ES-I3 (cell line): ENCODE measurements around the gene RER1.

Source experiments
- H3K36me3 ChIP-seq: 2 replicates; pipeline ENCODE4 v1.6.1; 2013; ENCODE audit warnings: mild to moderate bottlenecking, low read length, control low read depth, moderate library complexity; ENCODE audit not compliant: insufficient read depth
- H3K4me1 ChIP-seq: 2 replicates; pipeline ENCODE4 v1.6.1; 2013; ENCODE audit warnings: mild to moderate bottlenecking, control low read depth, low read length; ENCODE audit not compliant: insufficient read depth
- H3K9ac ChIP-seq: 2 replicates; pipeline ENCODE4 v1.6.1; 2013; ENCODE audit warnings: low read depth, mild to moderate bottlenecking, low read length, moderate library complexity
- H3K9me3 ChIP-seq: 2 replicates; pipeline ENCODE4 v1.6.1; 2013; ENCODE audit warnings: mild to moderate bottlenecking, low read length, moderate library complexity; ENCODE audit not compliant: control insufficient read depth, insufficient read depth

RER1 gene, protein sequence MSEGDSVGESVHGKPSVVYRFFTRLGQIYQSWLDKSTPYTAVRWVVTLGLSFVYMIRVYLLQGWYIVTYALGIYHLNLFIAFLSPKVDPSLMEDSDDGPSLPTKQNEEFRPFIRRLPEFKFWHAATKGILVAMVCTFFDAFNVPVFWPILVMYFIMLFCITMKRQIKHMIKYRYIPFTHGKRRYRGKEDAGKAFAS

DNA sequence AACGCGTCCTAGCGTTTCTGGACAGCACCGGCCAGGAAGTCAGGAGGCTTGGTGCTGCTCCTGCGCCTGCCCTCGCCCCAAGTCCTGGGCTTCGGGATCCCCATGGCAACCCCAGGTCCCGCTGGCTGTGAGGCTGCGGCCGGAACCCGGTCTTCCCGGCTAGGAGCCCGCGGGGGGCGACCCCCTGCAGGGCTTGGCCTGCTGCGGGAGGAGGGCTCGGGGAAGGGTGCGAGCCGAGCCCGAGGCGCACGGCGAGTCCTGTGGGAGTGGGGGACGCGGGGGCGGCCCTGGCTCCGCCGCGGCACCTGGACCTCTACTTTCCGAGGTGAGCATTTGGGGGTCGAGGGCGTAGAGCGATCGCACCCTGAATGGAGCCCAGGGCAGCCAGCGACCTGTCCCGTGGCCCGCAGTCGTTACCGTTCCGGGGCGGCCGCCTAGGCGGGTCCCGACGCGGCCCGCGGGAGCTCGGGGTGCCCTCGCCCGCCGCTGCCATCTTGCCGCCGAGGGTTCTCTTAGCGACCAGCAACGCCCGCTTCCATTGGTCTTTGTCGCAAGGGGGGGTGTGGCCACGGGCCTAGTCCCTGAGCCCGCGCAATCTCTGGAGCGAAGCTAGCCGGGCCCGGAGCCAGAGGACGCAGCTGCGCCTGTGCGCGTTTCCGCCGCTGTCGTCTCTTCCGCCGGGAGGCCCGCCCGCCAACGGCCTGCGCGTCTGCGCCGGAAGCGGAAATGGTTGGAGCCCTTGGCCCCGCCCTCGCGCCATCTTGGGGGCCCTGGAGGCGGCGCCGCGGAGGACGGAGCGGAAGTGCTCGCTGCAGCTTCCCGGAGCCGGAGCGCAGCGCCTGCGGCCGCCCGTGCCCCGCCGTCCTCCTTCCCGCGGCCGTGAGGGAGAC, at the start of gene RER1, which contains the start of gene MORN1:
RER1 (plus strand) TSS at position 801 of the 890 bp plus-strand sequence. CDS start 3,950 bp downstream, outside the sequence.
MORN1 (minus strand) TSS at position 514 of the 890 bp plus-strand sequence; CDS start at position 493, 21 bp downstream.
- Histone ChIP-seq H3K9me3 (no peaks in the 10 kb centered on the region), H3K9ac (peak within 1 kb of the TSS; percentile 95), H3K36me3 (peaks cover 7% of the 10 kb centered on the region; the same call in 1 of the 2 replicates), H3K4me1 (peaks cover 6% of the 10 kb centered on the region; the same call in 1 of the 2 replicates)

DNA sequence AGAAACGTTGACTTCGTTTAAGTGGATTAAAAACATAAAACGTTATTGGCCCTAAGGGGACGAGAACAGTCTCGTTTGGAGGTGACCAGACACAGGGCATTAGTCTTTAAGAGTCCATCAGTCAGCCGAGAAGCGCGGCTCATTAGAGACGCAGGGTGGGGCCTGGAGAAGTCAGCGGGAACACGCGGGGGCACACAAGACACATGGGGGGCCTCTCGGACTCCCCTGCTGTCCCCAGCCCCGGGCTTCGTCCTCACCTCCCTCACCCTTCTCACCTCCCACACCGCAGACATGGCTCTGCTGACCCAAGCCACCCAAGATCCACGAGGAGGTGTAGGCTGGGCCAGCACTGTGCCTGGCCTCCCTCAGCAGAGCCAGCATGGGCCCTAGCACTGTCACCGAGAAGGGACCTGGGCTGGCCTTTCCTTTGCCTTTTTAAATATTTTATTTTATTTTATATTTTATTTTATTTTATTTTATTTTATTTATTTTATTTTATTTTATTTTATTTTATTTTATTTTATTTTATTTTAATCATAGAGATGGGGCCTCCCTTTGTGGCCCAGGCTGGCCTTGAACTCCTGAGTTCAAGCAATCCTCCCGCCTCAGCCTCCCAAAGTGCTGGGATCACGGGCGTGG, 49.1 kb upstream of the RER1 start:
- Histone ChIP-seq H3K36me3 (no peaks in the 10 kb centered on the region), H3K9me3 (no peaks in the 10 kb centered on the region), H3K4me1 (no peaks in the 10 kb centered on the region), H3K9ac (no peak overlapping the region)

DNA sequence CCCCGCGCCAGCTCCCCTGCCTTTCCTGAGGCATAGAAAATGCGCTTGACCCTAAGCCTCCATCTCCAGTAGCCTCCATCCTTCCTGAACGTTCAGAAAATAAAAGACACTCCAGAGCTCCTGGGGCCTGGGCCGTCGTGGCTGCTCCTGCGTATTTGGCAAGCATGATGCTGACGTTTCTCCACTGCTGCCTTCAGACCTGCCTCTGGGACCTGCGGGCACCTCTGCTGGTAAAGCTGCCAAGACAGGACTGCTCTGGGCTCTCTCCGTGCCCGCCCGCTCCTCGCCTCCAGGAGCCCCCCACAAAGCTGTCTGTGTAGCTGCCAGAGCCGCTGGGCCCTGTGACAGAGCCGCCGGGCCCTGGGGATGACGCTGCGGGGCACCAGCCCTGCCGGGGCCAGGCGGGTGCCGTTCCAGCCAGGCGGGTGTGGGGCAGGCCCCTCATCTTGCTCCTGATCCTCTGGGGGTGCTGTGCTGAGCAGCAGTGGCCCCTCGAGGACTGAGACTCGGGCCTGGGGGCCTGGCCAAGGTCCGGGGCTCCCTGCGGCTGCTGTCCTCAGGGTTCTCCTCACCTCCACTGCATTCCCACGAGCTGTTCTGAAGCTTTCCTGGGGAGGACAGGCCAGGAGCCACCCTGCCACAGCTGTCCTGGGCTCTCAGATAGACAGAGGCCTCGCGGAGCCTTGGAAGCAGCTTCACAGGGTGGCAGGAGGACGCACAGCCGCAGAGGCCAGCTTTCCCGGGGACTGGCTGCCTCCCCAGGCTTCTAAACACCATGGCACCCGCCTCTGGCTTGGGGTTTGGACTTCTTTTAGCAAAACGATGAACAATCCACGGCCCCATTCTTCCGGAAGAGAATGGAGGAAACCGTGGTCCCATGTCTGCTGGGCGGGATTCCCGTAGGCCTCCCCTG, 48.4 kb upstream of the RER1 start:
- Histone ChIP-seq H3K9ac (no peak overlapping the region), H3K9me3 (no peaks in the 10 kb centered on the region), H3K36me3 (no peaks in the 10 kb centered on the region), H3K4me1 (no peaks in the 10 kb centered on the region)

DNA sequence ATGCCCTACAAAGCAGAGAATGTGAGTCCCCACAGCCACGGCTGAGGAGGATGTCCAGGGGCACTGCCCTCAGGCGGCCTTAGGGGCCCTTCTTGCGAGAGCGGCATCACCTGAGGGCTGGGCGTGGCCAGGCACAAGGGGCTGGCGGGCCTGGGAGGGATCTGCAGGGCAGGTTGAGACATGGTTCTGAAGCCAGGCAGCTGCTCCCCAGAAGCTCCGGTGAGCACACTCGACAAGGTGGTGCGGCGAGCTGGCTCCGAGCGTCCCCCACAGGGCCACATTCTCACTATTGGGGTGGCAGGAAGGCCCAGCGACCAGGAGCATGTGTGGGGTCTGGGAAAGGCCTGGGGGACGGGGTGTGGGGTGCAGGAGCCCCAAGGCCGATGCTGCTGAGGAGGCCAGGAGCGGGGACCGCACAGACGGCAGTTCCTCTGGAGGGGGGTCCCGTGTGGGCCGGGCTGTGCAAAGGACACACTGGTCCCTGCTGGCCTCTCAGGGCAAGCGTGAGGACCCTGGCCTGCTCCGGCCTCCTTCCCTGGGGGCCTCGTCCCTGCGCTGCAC, 47.4 kb upstream of the RER1 start:
- H3K9me3 ChIP-seq, result no peaks in the 10 kb centered on the region
- no peaks in the 10 kb centered on the region for H3K36me3 ChIP-seq
- H3K9ac ChIP-seq, result no peak overlapping the region
- H3K4me1 ChIP-seq, result no peaks in the 10 kb centered on the region

DNA sequence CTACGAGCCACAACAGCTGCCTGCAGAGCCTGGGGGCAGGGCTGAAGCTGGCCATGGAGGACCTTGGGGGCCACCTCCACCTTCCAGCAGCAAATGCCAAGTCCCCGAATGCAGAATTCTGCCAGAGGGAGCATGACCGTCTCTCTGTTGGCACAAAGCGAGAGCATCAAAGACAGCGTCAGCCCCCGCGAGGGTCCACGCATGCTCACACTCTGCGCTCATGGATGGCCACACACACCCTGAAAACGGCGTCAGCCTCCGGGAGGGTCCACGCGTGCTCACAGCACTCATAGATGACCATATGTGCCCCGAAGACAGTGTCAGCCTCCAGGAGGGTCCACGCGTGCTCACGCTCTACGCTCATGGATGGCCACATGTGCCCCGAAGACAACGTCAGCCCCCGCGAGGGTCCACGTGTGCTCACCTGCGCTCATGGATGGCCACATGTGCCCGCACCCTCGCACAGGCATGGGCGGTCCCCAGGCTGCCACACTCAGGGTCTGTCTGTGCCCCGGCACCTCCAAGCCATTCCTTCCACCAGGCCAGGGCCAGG, 46.8 kb upstream of the RER1 start:
- Histone ChIP-seq H3K9ac (no peak overlapping the region), H3K9me3 (no peaks in the 10 kb centered on the region), H3K4me1 (no peaks in the 10 kb centered on the region), H3K36me3 (no peaks in the 10 kb centered on the region)

DNA sequence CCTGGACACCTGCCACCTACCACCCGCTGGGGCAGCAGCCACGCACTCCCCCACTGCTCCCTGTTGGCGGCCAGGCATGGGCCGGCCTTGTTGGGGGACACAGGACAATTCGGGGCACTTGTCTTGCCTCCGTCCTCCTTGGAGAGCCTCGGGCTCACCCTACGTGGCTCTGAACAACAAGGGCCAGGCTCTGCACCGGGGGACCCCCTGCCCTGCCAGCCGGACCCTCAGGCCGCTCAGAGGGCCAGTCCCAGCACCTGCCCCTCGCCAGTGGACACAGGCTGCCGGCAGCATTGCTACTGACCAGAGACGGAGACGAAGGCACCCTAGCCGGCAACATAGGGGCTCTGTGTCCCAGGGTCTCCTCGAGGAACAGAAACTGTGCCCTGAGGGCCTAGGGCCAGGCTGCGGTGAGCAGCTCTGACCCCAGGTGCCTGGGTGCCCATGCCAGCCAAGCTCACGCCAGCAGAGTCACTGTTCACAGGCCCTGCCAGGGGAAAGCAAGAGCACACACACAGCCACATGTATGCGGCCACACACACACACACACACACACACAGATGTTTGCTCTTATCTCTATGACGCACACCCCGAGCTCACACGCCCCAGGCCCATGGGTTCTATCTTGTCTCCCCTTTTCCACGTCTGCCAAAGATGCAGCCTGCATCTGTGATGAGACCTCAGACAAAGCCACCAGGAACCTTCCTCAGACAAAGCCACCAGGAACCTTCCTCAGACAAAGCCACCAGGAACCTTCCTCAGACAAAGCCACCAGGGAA, 46.2 kb upstream of the RER1 start:
- Histone ChIP-seq H3K4me1 (no peaks in the 10 kb centered on the region), H3K9me3 (no peaks in the 10 kb centered on the region), H3K36me3 (no peaks in the 10 kb centered on the region), H3K9ac (no peak overlapping the region)

DNA sequence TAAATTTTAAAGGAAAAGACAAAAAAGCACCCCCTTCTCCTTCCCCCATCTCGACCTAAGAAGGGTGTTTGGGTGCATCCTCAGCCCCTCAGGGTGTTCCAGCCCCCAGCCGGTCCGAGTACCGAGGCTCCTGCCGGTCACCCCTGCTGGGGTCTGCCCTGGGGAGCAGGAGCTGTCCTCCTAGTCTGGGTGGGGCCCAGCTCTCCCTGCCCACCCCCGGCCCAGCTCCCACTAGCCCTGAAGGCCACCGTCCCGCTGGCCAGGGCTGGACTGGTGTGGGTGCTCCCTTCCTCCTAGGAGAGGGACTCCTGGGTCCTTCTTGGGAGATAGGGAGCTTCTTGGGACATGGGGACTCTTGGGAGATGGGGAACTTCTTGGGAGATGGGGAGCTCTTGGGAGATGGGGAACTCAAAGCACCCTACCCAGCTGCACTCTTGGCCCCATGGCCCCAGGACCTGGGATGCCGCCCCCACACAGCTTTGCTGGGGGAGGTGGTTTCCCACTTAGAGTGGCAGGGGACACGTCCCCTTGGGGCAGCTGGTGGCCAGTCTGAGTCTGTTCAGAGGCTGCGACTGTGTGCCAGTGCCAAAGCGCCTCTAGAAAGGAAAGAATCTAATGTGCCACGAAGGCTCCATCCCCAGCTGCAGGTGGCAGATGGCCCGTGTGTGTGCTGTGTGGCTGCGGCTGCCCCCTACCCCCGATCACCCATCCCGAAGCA, 44.8 kb upstream of the RER1 start:
- Histone ChIP-seq H3K9me3 (no peaks in the 10 kb centered on the region), H3K36me3 (no peaks in the 10 kb centered on the region), H3K9ac (no peak overlapping the region), H3K4me1 (no peaks in the 10 kb centered on the region)

DNA sequence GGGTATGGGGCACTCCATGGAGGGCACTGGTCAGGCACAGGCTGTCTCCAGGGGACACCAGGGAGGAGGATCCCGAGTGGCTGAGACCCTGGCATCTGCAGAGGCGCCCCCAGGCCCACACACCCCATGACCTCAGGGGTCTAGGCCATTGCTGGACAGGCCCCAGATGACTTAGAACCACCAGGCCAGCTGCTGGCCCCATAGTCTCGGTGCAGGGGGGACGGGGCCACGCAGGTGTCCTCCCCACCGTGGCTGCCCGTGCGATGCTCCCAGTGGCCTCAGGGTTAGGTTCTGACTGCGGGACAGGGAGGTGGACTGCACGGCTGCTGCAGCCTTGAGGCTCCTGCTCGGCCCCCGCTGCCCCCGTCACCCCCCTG, 44.2 kb upstream of the RER1 start:
- Histone ChIP-seq H3K9me3 (no peaks in the 10 kb centered on the region), H3K4me1 (no peaks in the 10 kb centered on the region), H3K9ac (no peak overlapping the region), H3K36me3 (no peaks in the 10 kb centered on the region)

DNA sequence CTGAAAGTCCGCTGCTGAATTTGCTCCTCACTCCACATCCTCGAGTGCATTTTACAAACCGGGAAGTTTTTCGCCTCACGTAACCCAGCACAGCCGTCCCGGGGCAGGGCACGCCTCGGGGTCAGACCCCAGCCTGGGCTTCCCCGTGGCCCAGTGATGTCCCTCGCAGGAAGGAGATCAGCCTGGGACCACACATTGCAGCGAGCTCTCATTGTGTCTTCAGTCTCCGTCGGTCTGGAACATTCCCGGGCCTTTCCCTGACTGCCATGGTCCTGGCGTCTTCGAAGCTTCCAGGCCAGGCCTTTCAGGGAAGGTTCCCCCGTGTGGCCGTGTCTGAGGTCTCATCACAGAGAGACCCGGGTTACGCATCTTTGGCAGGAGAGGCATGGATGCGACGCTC, 43.7 kb upstream of the RER1 start:
- Histone ChIP-seq H3K36me3 (no peaks in the 10 kb centered on the region), H3K4me1 (no peaks in the 10 kb centered on the region), H3K9me3 (no peaks in the 10 kb centered on the region), H3K9ac (no peak overlapping the region)

DNA sequence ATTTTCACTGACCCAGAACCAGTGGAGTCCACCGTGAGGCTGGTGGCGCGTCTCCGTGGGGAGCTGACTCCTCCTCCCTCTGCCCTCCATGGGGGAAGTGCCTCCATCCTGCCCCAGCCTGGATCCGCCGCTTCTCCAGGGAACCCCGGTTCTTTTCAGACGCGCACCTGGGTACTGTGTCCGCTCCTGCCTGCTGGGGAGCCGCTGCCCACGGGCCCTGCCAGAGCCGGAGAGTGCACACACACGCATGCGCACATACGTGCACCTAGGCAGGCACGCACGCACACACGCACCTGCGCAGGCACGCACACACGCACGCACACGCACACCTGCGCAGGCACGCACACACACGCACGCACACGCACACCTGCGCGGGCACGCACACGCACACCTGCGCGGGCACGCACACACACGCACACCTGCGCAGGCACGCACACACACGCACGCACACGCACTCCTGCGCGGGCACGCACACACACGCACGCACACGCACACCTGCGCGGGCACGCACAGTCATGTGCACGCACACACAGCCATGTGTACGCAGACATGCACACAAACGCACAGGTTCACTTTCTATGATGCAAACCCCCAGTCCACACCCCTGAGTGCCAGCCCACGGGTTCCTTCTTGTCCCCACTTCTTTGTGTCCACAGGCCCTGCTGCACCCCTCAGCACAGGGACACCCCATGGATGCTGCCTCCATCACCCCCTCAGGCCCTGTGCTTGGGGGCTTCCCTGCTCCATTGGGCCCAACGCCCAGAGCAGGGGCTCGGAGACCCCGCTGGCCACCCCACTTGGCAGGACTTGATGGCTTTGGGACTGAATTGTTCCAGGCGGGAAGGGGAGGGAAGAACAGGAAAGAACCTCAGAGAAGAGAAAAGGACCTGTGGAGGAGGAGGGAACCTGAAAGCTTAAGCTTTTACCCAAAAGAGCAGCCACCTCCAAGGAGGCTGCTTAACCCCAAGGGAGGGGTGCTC, 43.0 kb upstream of the RER1 start:
- Histone ChIP-seq H3K36me3 (no peaks in the 10 kb centered on the region), H3K9ac (no peak overlapping the region), H3K4me1 (no peaks in the 10 kb centered on the region), H3K9me3 (no peaks in the 10 kb centered on the region)

DNA sequence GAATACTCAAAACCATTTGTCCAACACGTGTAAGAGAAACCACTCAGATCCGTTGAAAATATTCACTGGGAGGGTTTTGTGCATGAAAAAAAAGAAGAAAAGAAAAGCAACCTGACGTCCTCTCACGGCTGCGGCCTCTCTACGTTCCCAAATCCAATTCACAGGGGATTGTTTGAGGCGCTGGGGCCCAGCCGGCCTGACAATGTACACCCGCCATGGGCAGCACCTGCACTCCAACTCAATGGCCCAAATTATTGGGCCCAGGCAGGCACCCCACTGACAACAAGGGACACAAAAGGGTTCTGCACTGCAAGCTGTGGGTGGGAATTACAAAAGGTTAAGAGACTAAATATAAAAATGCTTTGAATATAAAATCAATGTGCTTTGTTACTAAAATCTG, 41.8 kb upstream of the RER1 start:
- Histone ChIP-seq H3K36me3 (no peaks in the 10 kb centered on the region), H3K9ac (no peak overlapping the region), H3K4me1 (no peaks in the 10 kb centered on the region), H3K9me3 (no peaks in the 10 kb centered on the region)

DNA sequence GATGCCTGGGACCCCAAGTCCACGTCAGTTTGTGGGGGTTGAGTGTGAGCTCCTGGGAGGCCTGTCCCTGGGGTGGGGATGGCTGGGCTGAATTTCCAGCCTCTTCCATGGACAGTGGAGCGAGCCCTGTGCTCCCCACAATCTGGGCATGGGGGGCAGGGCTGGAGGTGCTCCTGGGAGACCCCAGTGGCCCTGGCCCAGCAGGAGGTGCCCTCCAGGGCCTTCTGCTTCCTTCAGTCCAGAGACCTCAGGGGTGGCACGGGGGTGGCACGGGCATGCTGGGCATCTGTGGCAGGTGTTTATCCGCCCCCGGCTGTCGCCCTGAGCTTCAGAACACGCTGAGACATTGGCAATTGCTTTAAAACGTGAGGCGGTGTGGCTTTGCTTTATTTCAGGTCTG, 41.1 kb upstream of the RER1 start:
- Histone ChIP-seq H3K9me3 (no peaks in the 10 kb centered on the region), H3K4me1 (no peaks in the 10 kb centered on the region), H3K36me3 (no peaks in the 10 kb centered on the region), H3K9ac (no peak overlapping the region)
